HCT116 (cell line): ENCODE measurements around the gene PSME4.
"Not testable (repeated sequence)": the region's sequence is repeated elsewhere in the genome, so short reads cannot be mapped to it uniquely, and the experiment has no call there.

Source experiments
- EZH2 ChIP-seq: fragments of 200-600 bp; sonication (generic); IDR thresholded peaks from 2 replicates; pipeline ENCODE4 v1.6.1; 2017; ENCODE audit warnings: antibody characterized with exemption, mixed run types
- JUND ChIP-seq: IDR thresholded peaks from 2 replicates; pipeline ENCODE4 v1.6.1; 2012
- POLR2A ChIP-seq: IDR thresholded peaks from 2 replicates; pipeline ENCODE4 v1.7.0; 2011; ENCODE audit warnings: borderline replicate concordance; ENCODE audit not compliant: insufficient read depth, insufficient read length; ENCODE audit errors: extremely low read depth
- POLR2AphosphoS5 ChIP-seq: IDR thresholded peaks from 2 replicates; pipeline ENCODE4 v1.6.1; 2011; ENCODE audit warnings: mild to moderate bottlenecking, low read depth, low read length, moderate library complexity
- RAD21 ChIP-seq: IDR thresholded peaks from 2 replicates; pipeline ENCODE4 v1.6.1; 2012; ENCODE audit warnings: low read depth, mild to moderate bottlenecking
- SP1 ChIP-seq: IDR thresholded peaks from 2 replicates; pipeline ENCODE4 v1.6.1; 2012; ENCODE audit warnings: low read depth
- SRF ChIP-seq: IDR thresholded peaks from 2 replicates; pipeline ENCODE4 v1.6.1; 2012; ENCODE audit warnings: low read depth
- YY1 ChIP-seq: IDR thresholded peaks from 2 replicates; pipeline ENCODE4 v1.6.1; 2011; ENCODE audit warnings: low read length, low read depth, moderate library complexity, mild to moderate bottlenecking; ENCODE audit not compliant: insufficient replicate concordance; ENCODE audit errors: extremely low read depth
- TF ChIP-seq, protein P1 (sequence below): IDR thresholded peaks from 2 replicates; pipeline ENCODE4 v1.6.1; 2012; ENCODE audit warnings: low read depth
- TF ChIP-seq, protein P2 (sequence below): IDR thresholded peaks from 2 replicates; pipeline ENCODE4 v1.6.1; 2011; ENCODE audit warnings: mild to moderate bottlenecking, low read length, moderate library complexity; ENCODE audit not compliant: insufficient replicate concordance; ENCODE audit errors: extremely low read depth
- TF ChIP-seq, protein P3 (sequence below), 3 experiments: fragments of 200-600 bp in 1 of 3; sonication (generic) in 1 of 3; IDR thresholded peaks in 2 of 3; conservative IDR thresholded peaks in 1 of 3; 2 replicates each; pipeline ENCODE4 v1.5.1; 2012 to 2017; ENCODE audit warnings: low read depth in 2 of 3, low read length in 2 of 3, antibody characterized with exemption in 1 of 3, borderline replicate concordance in 1 of 3, control low read depth in 1 of 3, mild to moderate bottlenecking in 1 of 3, mixed read lengths in 1 of 3, mixed run types in 1 of 3, moderate library complexity in 1 of 3; ENCODE audit not compliant: insufficient read depth in 1 of 3

DNA sequence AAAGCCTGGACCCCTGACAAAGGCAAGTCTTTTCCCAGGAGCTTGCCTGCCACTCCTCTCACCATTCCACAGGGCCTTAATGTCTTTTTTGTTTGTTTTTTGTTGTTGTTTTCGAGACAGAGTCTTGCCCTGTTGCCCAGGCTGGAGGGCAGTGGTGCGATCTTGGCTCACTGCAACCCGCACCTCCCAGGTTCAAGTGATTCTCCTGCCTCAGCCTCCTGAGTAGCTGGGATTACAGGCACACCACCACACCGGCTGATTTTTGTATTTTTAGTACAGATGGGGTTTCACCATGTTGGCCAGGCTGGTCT, 140.9 kb downstream of the PSME4 start:
- TF ChIP-seq, protein P1, sequence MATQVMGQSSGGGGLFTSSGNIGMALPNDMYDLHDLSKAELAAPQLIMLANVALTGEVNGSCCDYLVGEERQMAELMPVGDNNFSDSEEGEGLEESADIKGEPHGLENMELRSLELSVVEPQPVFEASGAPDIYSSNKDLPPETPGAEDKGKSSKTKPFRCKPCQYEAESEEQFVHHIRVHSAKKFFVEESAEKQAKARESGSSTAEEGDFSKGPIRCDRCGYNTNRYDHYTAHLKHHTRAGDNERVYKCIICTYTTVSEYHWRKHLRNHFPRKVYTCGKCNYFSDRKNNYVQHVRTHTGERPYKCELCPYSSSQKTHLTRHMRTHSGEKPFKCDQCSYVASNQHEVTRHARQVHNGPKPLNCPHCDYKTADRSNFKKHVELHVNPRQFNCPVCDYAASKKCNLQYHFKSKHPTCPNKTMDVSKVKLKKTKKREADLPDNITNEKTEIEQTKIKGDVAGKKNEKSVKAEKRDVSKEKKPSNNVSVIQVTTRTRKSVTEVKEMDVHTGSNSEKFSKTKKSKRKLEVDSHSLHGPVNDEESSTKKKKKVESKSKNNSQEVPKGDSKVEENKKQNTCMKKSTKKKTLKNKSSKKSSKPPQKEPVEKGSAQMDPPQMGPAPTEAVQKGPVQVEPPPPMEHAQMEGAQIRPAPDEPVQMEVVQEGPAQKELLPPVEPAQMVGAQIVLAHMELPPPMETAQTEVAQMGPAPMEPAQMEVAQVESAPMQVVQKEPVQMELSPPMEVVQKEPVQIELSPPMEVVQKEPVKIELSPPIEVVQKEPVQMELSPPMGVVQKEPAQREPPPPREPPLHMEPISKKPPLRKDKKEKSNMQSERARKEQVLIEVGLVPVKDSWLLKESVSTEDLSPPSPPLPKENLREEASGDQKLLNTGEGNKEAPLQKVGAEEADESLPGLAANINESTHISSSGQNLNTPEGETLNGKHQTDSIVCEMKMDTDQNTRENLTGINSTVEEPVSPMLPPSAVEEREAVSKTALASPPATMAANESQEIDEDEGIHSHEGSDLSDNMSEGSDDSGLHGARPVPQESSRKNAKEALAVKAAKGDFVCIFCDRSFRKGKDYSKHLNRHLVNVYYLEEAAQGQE: not testable (repeated sequence)
- not testable (repeated sequence) for TF ChIP-seq EZH2, JUND, YY1, POLR2AphosphoS5, SP1, SRF, POLR2A, RAD21
- TF ChIP-seq, protein P2, sequence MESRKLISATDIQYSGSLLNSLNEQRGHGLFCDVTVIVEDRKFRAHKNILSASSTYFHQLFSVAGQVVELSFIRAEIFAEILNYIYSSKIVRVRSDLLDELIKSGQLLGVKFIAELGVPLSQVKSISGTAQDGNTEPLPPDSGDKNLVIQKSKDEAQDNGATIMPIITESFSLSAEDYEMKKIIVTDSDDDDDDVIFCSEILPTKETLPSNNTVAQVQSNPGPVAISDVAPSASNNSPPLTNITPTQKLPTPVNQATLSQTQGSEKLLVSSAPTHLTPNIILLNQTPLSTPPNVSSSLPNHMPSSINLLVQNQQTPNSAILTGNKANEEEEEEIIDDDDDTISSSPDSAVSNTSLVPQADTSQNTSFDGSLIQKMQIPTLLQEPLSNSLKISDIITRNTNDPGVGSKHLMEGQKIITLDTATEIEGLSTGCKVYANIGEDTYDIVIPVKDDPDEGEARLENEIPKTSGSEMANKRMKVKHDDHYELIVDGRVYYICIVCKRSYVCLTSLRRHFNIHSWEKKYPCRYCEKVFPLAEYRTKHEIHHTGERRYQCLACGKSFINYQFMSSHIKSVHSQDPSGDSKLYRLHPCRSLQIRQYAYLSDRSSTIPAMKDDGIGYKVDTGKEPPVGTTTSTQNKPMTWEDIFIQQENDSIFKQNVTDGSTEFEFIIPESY: not testable (repeated sequence)
- TF ChIP-seq, protein P3, sequence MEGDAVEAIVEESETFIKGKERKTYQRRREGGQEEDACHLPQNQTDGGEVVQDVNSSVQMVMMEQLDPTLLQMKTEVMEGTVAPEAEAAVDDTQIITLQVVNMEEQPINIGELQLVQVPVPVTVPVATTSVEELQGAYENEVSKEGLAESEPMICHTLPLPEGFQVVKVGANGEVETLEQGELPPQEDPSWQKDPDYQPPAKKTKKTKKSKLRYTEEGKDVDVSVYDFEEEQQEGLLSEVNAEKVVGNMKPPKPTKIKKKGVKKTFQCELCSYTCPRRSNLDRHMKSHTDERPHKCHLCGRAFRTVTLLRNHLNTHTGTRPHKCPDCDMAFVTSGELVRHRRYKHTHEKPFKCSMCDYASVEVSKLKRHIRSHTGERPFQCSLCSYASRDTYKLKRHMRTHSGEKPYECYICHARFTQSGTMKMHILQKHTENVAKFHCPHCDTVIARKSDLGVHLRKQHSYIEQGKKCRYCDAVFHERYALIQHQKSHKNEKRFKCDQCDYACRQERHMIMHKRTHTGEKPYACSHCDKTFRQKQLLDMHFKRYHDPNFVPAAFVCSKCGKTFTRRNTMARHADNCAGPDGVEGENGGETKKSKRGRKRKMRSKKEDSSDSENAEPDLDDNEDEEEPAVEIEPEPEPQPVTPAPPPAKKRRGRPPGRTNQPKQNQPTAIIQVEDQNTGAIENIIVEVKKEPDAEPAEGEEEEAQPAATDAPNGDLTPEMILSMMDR (IDR thresholded peaks at IDR 0.05 in 2 of 3, conservative IDR thresholded peaks at IDR 0.05 in 1 of 3; ENCODE audit: borderline replicate concordance in 1 of 3, insufficient read depth in 1 of 3, low read depth in 2 of 3, low read length in 2 of 3): not testable (repeated sequence)
